Breast epithelium (tissue), 4 donors: ENCODE measurements around the gene GCN1. TPM values are rescaled to one million over a fixed set of nuclear protein-coding genes. Genes with fewer than 3 reads are reported as not detected.

Experiments
- DNase-seq, 2 donors: peaks; one replicate each; pipeline ENCODE4 v3.0.0-alpha.2; 2019; ENCODE audit warnings: low spot score in 2 of 2
- H3K27ac ChIP-seq, 2 donors: fragments of 200-600 bp; sonication (generic) in 1 of 2; one replicate each; pipeline ENCODE4 v1.5.1; 2016 to 2019; ENCODE audit warnings: mild to moderate bottlenecking in 1 of 2
- H3K27me3 ChIP-seq, 2 donors: fragments of 200-600 bp; sonication (generic) in 1 of 2; one replicate each; pipeline versions ENCODE4 v1.5.1 to v1.6.0; 2017 to 2019; ENCODE audit warnings: control low read depth in 1 of 2, mild to moderate bottlenecking in 1 of 2
- H3K36me3 ChIP-seq: fragments of 200-600 bp; one replicate; pipeline ENCODE4 v1.5.1; 2019
- H3K4me1 ChIP-seq, 2 donors: fragments of 200-600 bp; sonication (generic); one replicate each; pipeline ENCODE4 v1.5.1; 2016 to 2019; ENCODE audit warnings: control low read depth in 1 of 2
- H3K4me3 ChIP-seq, 3 donors: fragments of 200-600 bp; sonication (generic); 1 replicate in 2 of 3; 2 replicates in 1 of 3; pipeline ENCODE4 v1.5.1; 2016 to 2019; ENCODE audit warnings: mild to moderate bottlenecking in 3 of 3, moderate library complexity in 2 of 3
- H3K9me3 ChIP-seq, 2 donors: fragments of 200-600 bp; sonication (generic) in 1 of 2; one replicate each; pipeline ENCODE4 v1.5.1; 2016 to 2019; ENCODE audit warnings: control low read depth in 1 of 2
- CTCF ChIP-seq, 3 donors: fragments of 450-650 bp; IDR thresholded peaks; one replicate each; pipeline ENCODE4 v1.5.1; 2016 to 2017; ENCODE audit warnings: antibody characterized with exemption in 3 of 3, mild to moderate bottlenecking in 3 of 3, moderate library complexity in 3 of 3
- POLR2A ChIP-seq: fragments of 450-650 bp; IDR thresholded peaks from one replicate; pipeline ENCODE4 v1.6.1; 2016; ENCODE audit warnings: antibody characterized with exemption, mild to moderate bottlenecking, moderate library complexity
- POLR2AphosphoS5 ChIP-seq, 3 donors: sonication (generic); formaldehyde crosslinking; IDR thresholded peaks; one replicate each; pipeline ENCODE4 v1.6.1; 2017; ENCODE audit warnings: antibody characterized with exemption in 3 of 3
- intact Hi-C: fragments of 100-400 bp; cut with DNase I; formaldehyde crosslinking; loops from one replicate; pipeline ENCODE4 v1.15.1; 2023; ENCODE audit warnings: low total_unique reads
- total RNA-seq, 3 donors: library from RNA; depleted of rRNA; stranded (reverse); fragments of >200 nt; gene quantifications; one replicate each; pipeline ENCODE4 v1.1.0, GENCODE V29; 2016

The GCN1 gene
- total RNA-seq, 3 donors from 2014 or later, result 50.1 to 79.6 (median 73.4) TPM

GRCh38 chr12:120094485-120094884, 100.0 kb downstream of the GCN1 start:
- Histone ChIP-seq H3K36me3 (no peaks in the 10 kb centered on the region), H3K4me1 (no peaks in the 10 kb centered on the region), H3K4me3 (no peak overlapping the region), H3K27me3 (no peaks in the 10 kb centered on the region), H3K9me3 (no peaks in the 10 kb centered on the region), H3K27ac (no peak overlapping the region)
- no peak for TF ChIP-seq CTCF (IDR thresholded peaks at IDR 0.05)
- TF ChIP-seq POLR2AphosphoS5 (IDR thresholded peaks at IDR 0.05), result no peak
- no peak for TF ChIP-seq POLR2A
- intact Hi-C loops, result no loop called here
- no peak for DNase-seq

- no peaks in the 10 kb centered on the region for H3K36me3 ChIP-seq
- no peak for DNase-seq
- intact Hi-C loops, result no loop called here
- H3K9me3 ChIP-seq, result no peaks in the 10 kb centered on the region
- H3K4me3 ChIP-seq, result no peak overlapping the region
- H3K4me1 ChIP-seq, result no peaks in the 10 kb centered on the region
- no peak overlapping the region for H3K27ac ChIP-seq
- TF ChIP-seq POLR2A (no peak), POLR2AphosphoS5 (IDR thresholded peaks at IDR 0.05) (no peak), CTCF (IDR thresholded peaks at IDR 0.05) (no peak)
- no peaks in the 10 kb centered on the region for H3K27me3 ChIP-seq
Measured at GRCh38 chr12:120093592-120094355, 100.7 kb downstream of the GCN1 start.

- H3K27me3 ChIP-seq, result no peaks in the 10 kb centered on the region
- no peak overlapping the region for H3K27ac ChIP-seq
- H3K9me3 ChIP-seq, result no peaks in the 10 kb centered on the region
- intact Hi-C loops, result no loop called here
- DNase-seq, result no peak
- no peak overlapping the region for H3K4me3 ChIP-seq
- TF ChIP-seq CTCF (IDR thresholded peaks at IDR 0.05), result no peak
- H3K36me3 ChIP-seq, result no peaks in the 10 kb centered on the region
- H3K4me1 ChIP-seq, result no peaks in the 10 kb centered on the region
Measured at GRCh38 chr12:120093336-120093591, 101.3 kb downstream of the GCN1 start.

- TF ChIP-seq POLR2A, result no peak
- TF ChIP-seq CTCF (IDR thresholded peaks at IDR 0.05), result no peak
- TF ChIP-seq POLR2AphosphoS5 (IDR thresholded peaks at IDR 0.05), result no peak
- H3K27ac ChIP-seq, result no peak overlapping the region
- no peaks in the 10 kb centered on the region for H3K9me3 ChIP-seq
- no peak overlapping the region for H3K4me3 ChIP-seq
- no peaks in the 10 kb centered on the region for H3K27me3 ChIP-seq
- H3K4me1 ChIP-seq, result no peaks in the 10 kb centered on the region
- intact Hi-C loops, result no loop called here
- no peaks in the 10 kb centered on the region for H3K36me3 ChIP-seq
- DNase-seq, result no peak
Measured at GRCh38 chr12:120092551-120093335, 101.8 kb downstream of the GCN1 start.

GRCh38 chr12:120091371-120092090, 103.0 kb downstream of the GCN1 start:
- intact Hi-C loops, result no loop called here
- DNase-seq, result no peak
- Histone ChIP-seq H3K36me3 (no peaks in the 10 kb centered on the region), H3K27me3 (no peaks in the 10 kb centered on the region), H3K9me3 (no peaks in the 10 kb centered on the region), H3K4me3 (no peak overlapping the region), H3K27ac (no peak overlapping the region), H3K4me1 (no peaks in the 10 kb centered on the region)
- TF ChIP-seq CTCF (IDR thresholded peaks at IDR 0.05), result no peak
- no peak for TF ChIP-seq POLR2A
- no peak for TF ChIP-seq POLR2AphosphoS5 (IDR thresholded peaks at IDR 0.05)
